H9 (cell line): ENCODE results near the gene PLCB1. TPM values are rescaled to one million over a fixed set of nuclear protein-coding genes. Genes with fewer than 3 reads are reported as not detected.

Experiments used
- DNase-seq: peaks from one replicate; pipeline ENCODE4 v3.0.0-alpha.2; 2017
- H2AFZ ChIP-seq: one replicate; pipeline ENCODE4 v1.6.1; 2013; ENCODE audit warnings: mild to moderate bottlenecking, low read length, control low read depth, moderate library complexity
- H2AK5ac ChIP-seq: 2 replicates; pipeline ENCODE4 v1.6.1; 2013; ENCODE audit warnings: low read length, control low read depth, mixed read lengths; ENCODE audit not compliant: insufficient read length
- H2BK120ac ChIP-seq: one replicate; pipeline ENCODE4 v1.6.1; 2013; ENCODE audit warnings: low read depth, mild to moderate bottlenecking, low read length, control low read depth, inconsistent platforms; ENCODE audit not compliant: poor library complexity, severe bottlenecking
- H2BK12ac ChIP-seq: 2 replicates; pipeline ENCODE4 v1.6.1; 2013; ENCODE audit warnings: low read length, control low read depth, mixed read lengths, low read depth; ENCODE audit not compliant: insufficient read length
- H2BK15ac ChIP-seq: 2 replicates; pipeline ENCODE4 v1.6.1; 2013; ENCODE audit warnings: low read depth, low read length, control low read depth
- H2BK20ac ChIP-seq: one replicate; pipeline ENCODE4 v1.6.1; 2013; ENCODE audit warnings: low read depth, mild to moderate bottlenecking, low read length, control low read depth, inconsistent platforms; ENCODE audit not compliant: poor library complexity, severe bottlenecking
- H2BK5ac ChIP-seq: 2 replicates; pipeline ENCODE4 v1.6.1; 2013; ENCODE audit warnings: low read length, control low read depth, mixed read lengths; ENCODE audit not compliant: insufficient read length
- H3K14ac ChIP-seq: 2 replicates; pipeline ENCODE4 v1.6.1; 2013; ENCODE audit warnings: low read length, control low read depth; ENCODE audit not compliant: insufficient read depth
- H3K18ac ChIP-seq: 2 replicates; pipeline ENCODE4 v1.6.1; 2013; ENCODE audit warnings: low read depth, mild to moderate bottlenecking, mixed read lengths, low read length, control low read depth; ENCODE audit not compliant: insufficient read length
- H3K23ac ChIP-seq: 2 replicates; pipeline ENCODE4 v1.6.1; 2013; ENCODE audit warnings: low read length, control low read depth, mixed read lengths, low read depth; ENCODE audit not compliant: insufficient read length
- H3K23me2 ChIP-seq: 2 replicates; pipeline ENCODE4 v1.6.1; 2013; ENCODE audit warnings: low read depth, mild to moderate bottlenecking, mixed read lengths, low read length, control low read depth; ENCODE audit not compliant: insufficient read length, poor library complexity, severe bottlenecking
- H3K27ac ChIP-seq: 2 replicates; pipeline ENCODE4 v1.5.1; 2013; ENCODE audit warnings: low read length, control low read depth, mixed read lengths, low read depth; ENCODE audit not compliant: insufficient read length
- H3K27me3 ChIP-seq: 2 replicates; pipeline ENCODE4 v1.6.1; 2013; ENCODE audit warnings: low read length, control low read depth, inconsistent platforms; ENCODE audit not compliant: insufficient read depth
- H3K4ac ChIP-seq: 2 replicates; pipeline ENCODE4 v1.6.1; 2013; ENCODE audit warnings: low read depth, mild to moderate bottlenecking, control low read depth, inconsistent platforms, low read length, moderate library complexity
- H3K4me1 ChIP-seq: 2 replicates; pipeline ENCODE4 v1.6.1; 2013; ENCODE audit warnings: low read length, control low read depth, inconsistent platforms; ENCODE audit not compliant: insufficient read depth
- H3K4me2 ChIP-seq: 2 replicates; pipeline ENCODE4 v1.6.1; 2013; ENCODE audit warnings: low read length, control low read depth, mixed read lengths; ENCODE audit not compliant: insufficient read length, insufficient read depth
- H3K56ac ChIP-seq: 2 replicates; pipeline ENCODE4 v1.6.1; 2013; ENCODE audit warnings: low read depth, mild to moderate bottlenecking, mixed read lengths, low read length, control low read depth; ENCODE audit not compliant: insufficient read length
- H3K79me1 ChIP-seq: 2 replicates; pipeline ENCODE4 v1.6.1; 2013; ENCODE audit warnings: low read depth, mild to moderate bottlenecking, moderate library complexity, low read length, control low read depth, inconsistent platforms; ENCODE audit not compliant: insufficient read depth, poor library complexity, severe bottlenecking
- H3K79me2 ChIP-seq: 2 replicates; pipeline ENCODE4 v1.6.1; 2013; ENCODE audit warnings: low read length, control low read depth, inconsistent platforms; ENCODE audit not compliant: insufficient read depth
- H3K9ac ChIP-seq: 2 replicates; pipeline ENCODE4 v1.6.1; 2013; ENCODE audit warnings: low read length, control low read depth, mixed read lengths; ENCODE audit not compliant: insufficient read length; ENCODE audit errors: extremely low read depth
- H3K9me3 ChIP-seq: one replicate; pipeline ENCODE4 v1.6.1; 2013; ENCODE audit warnings: low read depth, low read length, inconsistent platforms; ENCODE audit not compliant: control insufficient read depth
- H3T11ph ChIP-seq: one replicate; pipeline ENCODE4 v1.6.1; 2013; ENCODE audit warnings: mild to moderate bottlenecking, low read length, control low read depth, inconsistent platforms
- H4K20me1 ChIP-seq: one replicate; pipeline ENCODE4 v1.6.1; 2013; ENCODE audit not compliant: control insufficient read depth, insufficient read length, insufficient read depth
- H4K5ac ChIP-seq: 2 replicates; pipeline ENCODE4 v1.6.1; 2013; ENCODE audit warnings: low read depth, mild to moderate bottlenecking, mixed read lengths, low read length, control low read depth; ENCODE audit not compliant: insufficient read length
- H4K8ac ChIP-seq: replicated peaks from 2 replicates; pipeline ENCODE4 v1.6.1; 2013; ENCODE audit warnings: low read length, control low read depth, mixed read lengths, low read depth; ENCODE audit not compliant: insufficient read length
- H4K91ac ChIP-seq: 2 replicates; pipeline ENCODE4 v1.6.1; 2013; ENCODE audit warnings: low read depth, mild to moderate bottlenecking, moderate library complexity, mixed read lengths, low read length, control low read depth; ENCODE audit not compliant: insufficient read length
- H3K27ac Mint-ChIP-seq, 3 experiments: 2 replicates in 2 of 3; 3 replicates in 1 of 3; pipeline ENCODE4 v1.8.0; 2020 to 2021; ENCODE audit warnings: mixed read lengths in 3 of 3, mild to moderate bottlenecking in 1 of 3, moderate library complexity in 1 of 3
- H3K27me3 Mint-ChIP-seq: 2 replicates; pipeline ENCODE4 v1.8.0; 2021; ENCODE audit warnings: low read depth, mild to moderate bottlenecking, moderate library complexity, mixed read lengths
- H3K36me3 Mint-ChIP-seq, 3 experiments: 2 replicates in 2 of 3; 3 replicates in 1 of 3; pipeline ENCODE4 v1.8.0; 2020 to 2021; ENCODE audit warnings: low read depth in 3 of 3, mixed read lengths in 3 of 3; ENCODE audit not compliant: insufficient read depth in 1 of 3
- H3K4me1 Mint-ChIP-seq, 2 experiments: 2 replicates each; pipeline ENCODE4 v1.8.0; 2020; ENCODE audit warnings: mixed read lengths in 2 of 2
- H3K4me3 Mint-ChIP-seq, 2 experiments: 2 replicates in 1 of 2; 3 replicates in 1 of 2; pipeline ENCODE4 v1.8.0; 2020 to 2021; ENCODE audit warnings: mild to moderate bottlenecking in 2 of 2, mixed read lengths in 2 of 2, moderate library complexity in 1 of 2
- H3K9me3 Mint-ChIP-seq, 2 experiments: 2 replicates in 1 of 2; 3 replicates in 1 of 2; pipeline ENCODE4 v1.8.0; 2020; ENCODE audit warnings: mild to moderate bottlenecking in 2 of 2, mixed read lengths in 2 of 2, moderate library complexity in 1 of 2
- WGBS: extraction: QIAGEN DNeasy Blood & Tissue Kit; methylation state at CpG from one replicate; pipeline ENCODE4 v1.1.7; 2013; ENCODE audit warnings: missing lambda C conversion rate, low lambda C conversion rate, mixed read lengths; ENCODE audit not compliant: insufficient read length; ENCODE audit errors: extremely low coverage; 5-methylcytosine and 5-hydroxymethylcytosine counted together
- total RNA-seq: library from RNA; stranded (reverse); gene quantifications from 2 replicates; pipeline ENCODE4 v1.2.1, GENCODE V29; 2021
- TF ChIP-seq, protein P1 (sequence below): fragments of 200-600 bp; sonication (generic); conservative IDR thresholded peaks from 3 replicates; pipeline ENCODE4 v1.8.0; 2021; ENCODE audit warnings: antibody characterized with exemption, mild to moderate bottlenecking

Gene PLCB1
- total RNA-seq, 1 experiment from 2014 or later = 11.5 TPM

DNA sequence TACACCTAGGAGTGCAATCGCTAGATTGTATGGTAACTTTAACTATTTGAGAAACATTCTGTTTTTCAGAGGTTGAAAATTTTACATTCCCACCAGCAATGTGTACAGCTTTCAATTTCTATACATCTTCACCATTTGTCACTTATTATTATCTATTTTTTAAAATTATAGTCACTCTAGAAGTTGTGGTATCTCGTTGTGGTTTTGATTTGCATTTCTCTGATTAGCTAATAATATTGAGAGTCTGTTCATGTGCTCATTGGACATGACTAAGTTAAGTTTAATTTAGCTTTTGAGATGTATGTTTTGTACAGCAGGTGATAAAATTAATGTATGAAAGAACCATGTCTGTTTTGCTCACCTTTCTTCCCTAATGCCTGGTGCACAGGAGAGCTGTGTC is 34.8 kb upstream of the PLCB1 start:
- H2AK5ac ChIP-seq = no peak overlapping the region
- H3T11ph ChIP-seq = no peak overlapping the region
- H3K56ac ChIP-seq = no peak overlapping the region
- H3K9ac ChIP-seq = no peak overlapping the region
- no peak overlapping the region for H2BK15ac ChIP-seq
- H2BK20ac ChIP-seq = no peak overlapping the region
- no peak overlapping the region for H2BK12ac ChIP-seq
- H3K4ac ChIP-seq = no peak overlapping the region
- Mint-ChIP-seq H3K4me3 (no peak overlapping the region), H3K9me3 (no peaks in the 10 kb centered on the region), H3K36me3 (no peaks in the 10 kb centered on the region), H3K27me3 (peaks cover 4% of the 10 kb centered on the region; the same call in 1 of the 2 replicates), H3K27ac (no peak overlapping the region), H3K4me1 (no peaks in the 10 kb centered on the region)
- no peak overlapping the region for H3K4me2 ChIP-seq
- no peak overlapping the region for H2BK120ac ChIP-seq
- H3K4me1 ChIP-seq = no peaks in the 10 kb centered on the region; the same call in 1 of the 2 replicates
- TF ChIP-seq, protein P1, sequence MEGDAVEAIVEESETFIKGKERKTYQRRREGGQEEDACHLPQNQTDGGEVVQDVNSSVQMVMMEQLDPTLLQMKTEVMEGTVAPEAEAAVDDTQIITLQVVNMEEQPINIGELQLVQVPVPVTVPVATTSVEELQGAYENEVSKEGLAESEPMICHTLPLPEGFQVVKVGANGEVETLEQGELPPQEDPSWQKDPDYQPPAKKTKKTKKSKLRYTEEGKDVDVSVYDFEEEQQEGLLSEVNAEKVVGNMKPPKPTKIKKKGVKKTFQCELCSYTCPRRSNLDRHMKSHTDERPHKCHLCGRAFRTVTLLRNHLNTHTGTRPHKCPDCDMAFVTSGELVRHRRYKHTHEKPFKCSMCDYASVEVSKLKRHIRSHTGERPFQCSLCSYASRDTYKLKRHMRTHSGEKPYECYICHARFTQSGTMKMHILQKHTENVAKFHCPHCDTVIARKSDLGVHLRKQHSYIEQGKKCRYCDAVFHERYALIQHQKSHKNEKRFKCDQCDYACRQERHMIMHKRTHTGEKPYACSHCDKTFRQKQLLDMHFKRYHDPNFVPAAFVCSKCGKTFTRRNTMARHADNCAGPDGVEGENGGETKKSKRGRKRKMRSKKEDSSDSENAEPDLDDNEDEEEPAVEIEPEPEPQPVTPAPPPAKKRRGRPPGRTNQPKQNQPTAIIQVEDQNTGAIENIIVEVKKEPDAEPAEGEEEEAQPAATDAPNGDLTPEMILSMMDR = no peak
- no peak overlapping the region for H3K23ac ChIP-seq
- no peaks in the 10 kb centered on the region for H3K79me2 ChIP-seq
- no peak overlapping the region for H4K8ac ChIP-seq
- WGBS = no CpG with 5 or more reads among the region's 2 CpGs
- no peak for DNase-seq
- H3K14ac ChIP-seq = no peak overlapping the region
- H4K5ac ChIP-seq = no peak overlapping the region
- H2AFZ ChIP-seq = no peak overlapping the region
- no peaks in the 10 kb centered on the region for H3K9me3 ChIP-seq
- H4K91ac ChIP-seq = no peak overlapping the region
- no peaks in the 10 kb centered on the region for H3K27me3 ChIP-seq
- no peaks in the 10 kb centered on the region for H3K79me1 ChIP-seq
- H3K18ac ChIP-seq = no peak overlapping the region
- H3K23me2 ChIP-seq = no peaks in the 10 kb centered on the region
- H2BK5ac ChIP-seq = no peak overlapping the region
- H3K27ac ChIP-seq = no peak overlapping the region
- no peaks in the 10 kb centered on the region for H4K20me1 ChIP-seq
